ENCODE data around the gene AKAP1.

GRCh38 chr17:57080718-57081117 lies 4.3 kb upstream of the AKAP1 start:
- no peak for TF ChIP-seq POLR2A (IDR thresholded peaks at IDR 0.05)
- TF ChIP-seq, protein P1, sequence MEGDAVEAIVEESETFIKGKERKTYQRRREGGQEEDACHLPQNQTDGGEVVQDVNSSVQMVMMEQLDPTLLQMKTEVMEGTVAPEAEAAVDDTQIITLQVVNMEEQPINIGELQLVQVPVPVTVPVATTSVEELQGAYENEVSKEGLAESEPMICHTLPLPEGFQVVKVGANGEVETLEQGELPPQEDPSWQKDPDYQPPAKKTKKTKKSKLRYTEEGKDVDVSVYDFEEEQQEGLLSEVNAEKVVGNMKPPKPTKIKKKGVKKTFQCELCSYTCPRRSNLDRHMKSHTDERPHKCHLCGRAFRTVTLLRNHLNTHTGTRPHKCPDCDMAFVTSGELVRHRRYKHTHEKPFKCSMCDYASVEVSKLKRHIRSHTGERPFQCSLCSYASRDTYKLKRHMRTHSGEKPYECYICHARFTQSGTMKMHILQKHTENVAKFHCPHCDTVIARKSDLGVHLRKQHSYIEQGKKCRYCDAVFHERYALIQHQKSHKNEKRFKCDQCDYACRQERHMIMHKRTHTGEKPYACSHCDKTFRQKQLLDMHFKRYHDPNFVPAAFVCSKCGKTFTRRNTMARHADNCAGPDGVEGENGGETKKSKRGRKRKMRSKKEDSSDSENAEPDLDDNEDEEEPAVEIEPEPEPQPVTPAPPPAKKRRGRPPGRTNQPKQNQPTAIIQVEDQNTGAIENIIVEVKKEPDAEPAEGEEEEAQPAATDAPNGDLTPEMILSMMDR (IDR thresholded peaks at IDR 0.05) = no peak
